ENCODE results near the gene PXMP2.
A peak's percentile ranks its signal among the peaks of the same experiment; 100 is the strongest.
"Not testable (repeated sequence)": the region's sequence is repeated elsewhere in the genome, so short reads cannot be mapped to it uniquely, and the experiment has no call there.

PXMP2 gene

DNA sequence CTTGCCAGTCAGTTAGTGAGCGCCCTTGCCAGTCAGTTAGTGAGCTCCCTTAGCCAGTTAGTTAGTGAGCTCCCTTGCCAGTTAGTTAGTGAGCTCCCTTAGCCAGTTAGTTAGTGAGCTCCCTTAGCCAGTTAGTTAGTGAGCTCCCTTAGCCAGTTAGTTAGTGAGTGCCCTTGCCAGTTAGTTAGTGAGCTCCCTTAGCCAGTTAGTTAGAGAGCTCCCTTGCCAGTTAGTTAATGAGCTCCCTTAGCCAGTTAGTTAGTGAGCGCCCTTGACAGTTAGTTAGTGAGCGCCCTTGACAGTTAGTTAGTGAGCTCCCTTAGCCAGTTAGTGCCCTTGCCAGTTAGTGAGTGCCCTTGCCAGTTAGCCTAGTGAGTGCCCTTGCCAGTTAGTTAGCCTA is 7.5 kb downstream of the PXMP2 start:
- DNase-seq (ENCODE audit: low spot score): not testable (repeated sequence)

DNA sequence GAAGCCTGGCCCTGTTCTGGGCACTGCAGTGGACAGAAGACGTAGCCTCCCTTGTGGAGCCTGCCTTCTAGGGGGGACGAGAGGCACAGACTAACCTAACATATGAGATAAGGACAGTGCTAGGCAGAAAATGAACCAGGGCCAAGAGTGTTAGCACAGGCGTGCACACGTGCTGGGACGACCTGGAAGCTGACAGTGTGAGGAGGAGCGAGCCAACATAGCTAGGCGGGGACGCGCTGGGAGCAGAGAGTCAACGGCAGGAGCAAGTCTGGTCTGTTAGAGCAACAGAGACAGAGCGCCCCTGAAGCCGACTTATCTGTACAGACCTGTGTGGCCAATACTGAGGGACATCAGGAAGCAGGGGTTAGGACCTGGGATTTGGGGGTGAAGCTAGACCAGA is 8.0 kb downstream of the PXMP2 start:
- no peak for DNase-seq (ENCODE audit: low spot score)

DNA sequence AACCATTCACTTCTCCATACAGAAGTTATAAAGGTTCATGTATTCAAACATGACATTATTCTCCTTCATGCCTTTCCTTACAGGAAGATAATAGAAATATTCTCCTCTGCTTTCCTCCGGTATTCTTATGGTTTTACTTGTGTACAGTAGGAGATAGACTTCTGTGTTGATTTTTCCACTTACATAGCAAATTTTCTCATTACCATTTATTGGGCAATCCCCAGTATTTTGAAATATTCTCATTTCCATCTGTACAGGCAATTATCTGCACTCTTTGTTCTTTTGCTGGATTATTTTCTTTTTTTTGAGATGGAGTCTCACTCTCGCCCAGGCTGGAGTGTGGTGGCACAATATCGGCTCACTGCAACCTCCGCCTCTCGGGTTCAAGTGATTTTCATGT is 11.0 kb downstream of the PXMP2 start:
- no peak for DNase-seq (ENCODE audit: low spot score)

DNA sequence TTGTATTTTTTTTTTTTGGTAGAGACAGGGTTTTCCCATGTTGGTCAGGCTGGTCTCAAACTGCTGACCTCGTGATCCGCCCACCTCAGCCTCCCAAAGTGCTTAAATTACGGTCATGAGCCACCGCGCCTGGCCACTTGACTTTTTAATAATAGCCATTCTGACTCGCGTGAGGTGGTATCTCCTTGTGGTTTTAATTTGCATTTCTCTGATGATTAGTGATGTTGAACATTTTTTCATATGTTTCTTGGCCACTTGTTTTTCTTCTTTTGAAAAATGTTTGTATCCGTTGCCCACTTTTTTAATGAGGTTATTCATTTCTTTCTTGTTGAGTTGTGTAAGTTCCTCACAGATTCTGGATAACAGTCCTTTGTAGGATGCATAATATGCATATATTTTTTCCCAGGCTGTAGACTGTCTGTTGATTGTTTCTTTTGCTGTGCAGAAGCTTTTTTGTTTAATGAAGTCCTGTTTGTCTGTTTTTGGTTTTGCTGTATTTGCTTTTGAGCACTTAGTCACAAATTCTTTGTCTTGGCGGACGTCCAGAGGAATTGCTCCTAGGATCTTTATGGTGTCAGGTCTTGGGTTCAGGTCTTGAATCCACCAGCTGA is 12.9 kb downstream of the PXMP2 start:
- DNase-seq (ENCODE audit: low spot score): no peak

DNA sequence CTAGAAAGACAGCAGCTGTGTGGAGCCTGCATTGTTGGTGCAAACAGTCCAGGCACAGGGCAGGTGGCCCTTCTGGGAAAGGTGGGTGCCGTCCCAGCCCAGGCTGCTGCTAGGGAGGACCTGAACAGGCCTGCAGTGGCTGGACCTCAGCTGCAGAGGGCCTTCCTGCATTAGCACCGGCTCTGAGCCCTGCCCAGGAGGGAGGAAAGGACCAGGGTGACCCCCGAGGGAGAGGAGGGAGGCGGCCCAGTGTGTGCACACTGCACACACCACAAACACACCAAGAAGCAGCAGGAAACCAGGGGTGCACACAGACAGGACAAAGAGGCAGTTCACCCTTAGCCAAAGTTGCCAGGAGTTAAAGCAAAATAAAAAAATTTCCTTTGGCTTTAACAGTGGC is 15.3 kb downstream of the PXMP2 start:
- no peak for DNase-seq (ENCODE audit: low spot score)

DNA sequence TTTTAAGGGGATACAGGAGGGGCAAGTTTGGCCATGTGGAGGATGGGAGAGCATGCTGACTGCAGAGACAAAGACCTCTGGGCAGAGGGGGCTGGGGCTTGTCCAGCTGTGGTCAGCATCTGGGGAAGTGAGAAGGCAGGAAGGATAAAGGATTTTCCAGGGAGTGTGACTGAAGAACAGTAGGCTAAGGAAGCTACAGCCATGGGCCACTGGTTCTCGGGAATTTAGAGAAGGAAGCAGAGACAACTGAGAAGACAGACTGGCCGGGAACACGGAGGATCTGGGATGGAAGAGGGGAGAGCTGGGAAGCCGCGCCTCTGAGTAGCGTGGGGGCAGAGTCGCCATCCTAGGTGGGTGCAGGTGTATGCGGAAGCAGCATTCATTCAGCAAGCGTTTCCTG is 16.3 kb downstream of the PXMP2 start:
- no peak for DNase-seq (ENCODE audit: low spot score)

DNA sequence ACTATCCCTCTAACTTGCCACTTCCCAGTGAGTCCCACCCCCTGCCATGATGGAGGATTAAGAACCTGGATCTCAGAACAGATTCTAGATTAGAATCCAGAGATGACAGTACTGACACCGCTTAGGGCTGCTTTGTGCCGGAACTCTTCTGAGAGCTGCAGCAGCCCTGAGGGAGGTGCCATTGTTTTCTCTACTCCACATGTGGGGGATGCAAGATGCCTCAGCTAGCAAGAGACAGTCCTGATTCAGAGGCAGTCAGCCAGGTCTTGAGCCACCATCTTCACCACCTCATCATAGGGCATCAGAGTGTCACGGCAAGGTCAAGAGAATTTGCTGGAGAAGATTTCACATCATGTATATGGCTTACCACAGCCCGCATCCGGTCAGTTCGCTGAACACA is 19.9 kb downstream of the PXMP2 start:
- DNase-seq (ENCODE audit: low spot score): no peak

DNA sequence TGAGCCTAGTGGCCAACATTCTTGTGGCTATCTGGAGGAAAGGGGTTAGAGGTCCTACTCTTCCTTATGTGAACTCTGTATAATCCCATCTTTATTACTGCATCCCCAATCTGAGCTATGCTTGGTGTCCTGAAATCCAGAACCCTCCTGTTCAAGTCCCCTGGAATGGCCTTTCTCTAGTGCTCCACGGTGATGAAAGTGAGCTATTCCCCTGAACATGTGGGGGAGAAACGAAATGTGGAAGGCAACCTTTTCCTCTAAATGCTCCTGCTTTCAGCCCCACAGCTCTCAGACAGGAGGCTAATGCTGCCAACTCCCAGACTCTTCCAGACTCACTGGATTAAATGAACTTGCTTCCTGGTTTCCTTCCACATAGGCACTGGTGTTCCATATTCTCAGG is 20.8 kb downstream of the PXMP2 start:
- DNase-seq (ENCODE audit: low spot score): no peak

DNA sequence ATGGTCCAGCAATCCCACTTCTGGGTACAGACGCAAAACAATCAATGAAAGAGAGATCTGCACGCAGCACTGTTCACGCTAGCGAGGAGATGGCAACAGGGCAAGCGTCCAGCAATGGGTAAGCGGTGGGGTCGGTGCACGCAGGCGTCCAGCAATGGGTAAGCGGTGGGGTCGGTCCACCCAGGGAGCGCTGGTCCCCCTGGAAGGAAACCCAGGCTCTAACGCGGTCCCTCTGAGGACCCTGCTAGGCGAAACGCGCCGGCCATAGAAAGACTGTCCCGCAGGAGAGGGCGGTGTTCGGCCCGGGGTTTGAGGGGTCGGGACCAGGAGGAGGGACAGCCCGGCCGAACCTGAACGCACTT is 22.6 kb downstream of the PXMP2 start:
- DNase-seq (ENCODE audit: low spot score): peak; percentile 20

DNA sequence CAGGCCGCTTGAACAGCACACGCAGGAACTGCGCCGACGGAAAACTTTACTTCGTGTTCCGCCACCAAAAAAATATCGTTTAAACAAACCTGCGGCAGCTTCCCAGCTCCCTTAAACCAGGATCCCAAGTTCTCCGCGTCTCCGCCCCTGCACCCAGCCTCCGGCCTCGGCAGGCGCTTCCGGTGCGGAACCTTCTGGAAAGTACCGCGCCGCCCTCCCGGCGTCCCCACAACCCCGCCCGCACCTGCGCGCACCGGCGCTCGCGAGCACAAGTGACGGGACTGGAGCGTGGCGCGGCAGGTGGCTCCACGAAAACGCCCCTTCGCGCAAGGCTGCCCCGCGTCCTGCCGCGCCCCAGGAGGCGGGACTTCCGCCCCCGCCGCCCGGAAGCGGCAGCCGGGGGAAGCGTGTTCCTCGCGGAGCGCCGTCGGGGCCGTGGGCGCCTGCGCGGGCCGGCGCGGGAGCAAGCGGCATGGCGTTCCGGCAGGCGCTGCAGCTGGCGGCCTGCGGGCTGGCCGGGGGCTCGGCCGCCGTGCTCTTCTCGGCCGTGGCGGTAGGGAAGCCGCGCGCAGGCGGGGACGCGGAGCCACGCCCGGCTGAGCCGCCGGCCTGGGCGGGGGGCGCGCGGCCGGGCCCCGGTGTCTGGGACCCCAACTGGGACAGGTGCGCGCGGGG is 23.2 kb downstream of the PXMP2 start, which contains the start of gene PGAM5:
PGAM5 (plus strand) TSS at position 438 of the 675 bp plus-strand sequence; CDS start at position 473, 35 bp downstream.
- DNase-seq (ENCODE audit: low spot score): peak; percentile 81

DNA sequence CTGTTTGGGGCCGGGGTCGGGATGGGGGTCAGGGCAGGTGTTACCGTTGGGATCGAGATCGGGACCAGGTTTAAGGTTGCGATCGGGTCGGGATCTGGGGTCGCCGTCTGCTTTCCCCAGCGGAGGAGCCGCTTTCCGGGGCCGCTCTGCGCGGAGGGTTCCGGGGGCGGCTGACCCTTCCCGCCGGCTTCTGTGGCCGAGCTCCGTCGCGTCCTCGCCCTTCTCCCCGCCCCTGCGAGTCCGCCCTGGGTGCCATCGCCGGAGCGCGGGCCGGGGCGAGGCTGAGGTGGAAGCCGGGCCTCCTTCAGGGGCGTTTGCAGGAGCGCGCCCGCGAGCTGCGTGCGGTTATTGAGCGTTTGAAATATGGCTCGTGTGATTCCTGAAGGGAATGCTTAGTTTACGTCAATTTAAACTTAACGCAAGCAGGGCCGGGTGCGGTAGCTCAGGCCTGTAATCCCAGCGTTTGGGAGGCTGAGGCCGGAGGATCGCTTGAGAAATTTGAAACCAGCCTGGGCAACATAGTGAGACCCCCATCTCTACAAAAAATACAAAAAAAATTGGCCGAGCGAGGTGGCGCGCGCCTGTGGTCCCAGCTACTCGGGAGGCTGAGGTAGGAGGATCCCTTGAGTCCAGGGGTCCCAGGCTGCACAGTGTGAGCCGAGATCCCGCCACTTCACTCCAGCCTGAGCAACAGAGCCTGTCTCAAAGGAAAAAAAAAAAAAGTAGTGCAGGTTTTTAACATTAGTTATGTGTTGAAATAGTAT is 23.9 kb downstream of the PXMP2 start:
- no peak for DNase-seq (ENCODE audit: low spot score)

DNA sequence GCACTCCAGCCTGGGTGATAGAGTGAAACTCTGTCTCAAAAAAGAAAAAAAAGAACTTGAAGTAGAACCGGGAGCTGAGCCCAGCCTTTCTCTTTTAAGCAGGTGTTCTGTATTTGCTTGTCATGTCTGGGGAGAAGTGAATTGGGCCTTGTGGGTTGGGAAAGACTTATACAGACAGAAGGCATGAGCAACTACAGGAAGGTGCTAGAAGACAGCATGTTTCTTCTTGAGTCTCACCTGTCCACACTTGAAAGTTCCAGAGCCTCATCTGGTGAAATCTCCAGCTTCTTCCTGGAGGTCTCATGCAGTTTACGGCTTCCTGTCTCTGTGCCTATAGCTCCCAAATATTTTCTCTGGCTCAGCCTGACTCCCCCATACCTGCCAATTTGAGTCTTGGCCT is 25.7 kb downstream of the PXMP2 start:
- no peak for DNase-seq (ENCODE audit: low spot score)

DNA sequence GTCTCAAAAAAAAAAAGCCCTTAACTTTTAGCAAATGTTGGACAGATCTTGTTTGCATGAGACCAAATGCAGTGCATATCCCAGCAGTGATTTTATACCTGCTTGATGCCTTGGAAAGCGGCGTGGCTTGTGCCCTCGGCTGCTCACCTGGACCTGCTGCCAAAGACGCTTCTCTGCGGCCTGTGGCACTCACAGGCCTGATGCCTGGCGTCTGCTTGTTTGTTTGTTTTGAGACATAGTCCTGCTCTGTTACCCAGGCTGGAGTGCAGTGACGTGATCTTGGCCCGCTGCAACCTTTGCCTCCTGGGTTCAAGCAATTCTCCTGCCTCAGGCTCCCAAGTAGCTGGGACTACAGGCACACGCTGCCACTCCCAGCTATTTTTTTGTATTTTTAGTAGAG is 28.5 kb downstream of the PXMP2 start:
- no peak for DNase-seq (ENCODE audit: low spot score)

DNA sequence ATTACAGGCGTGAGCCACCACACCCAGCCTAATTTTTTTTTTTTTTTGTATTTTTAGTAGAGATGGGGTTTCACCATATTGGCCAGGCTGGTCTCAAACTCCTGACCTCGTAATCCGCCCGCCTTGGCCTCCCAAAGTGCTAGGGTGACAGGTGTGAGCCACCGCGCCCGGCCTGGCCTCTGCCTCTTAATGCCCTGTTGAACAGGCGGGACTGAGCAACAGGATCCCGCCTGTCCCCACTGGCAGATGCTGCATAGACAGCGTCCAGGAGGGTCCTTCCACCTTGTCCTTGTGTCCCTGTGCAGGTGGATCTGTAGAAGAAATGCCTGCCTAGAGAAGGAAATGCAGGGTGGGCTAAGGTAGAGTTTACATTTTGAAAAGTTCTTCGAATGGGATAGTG is 29.0 kb downstream of the PXMP2 start:
- no peak for DNase-seq (ENCODE audit: low spot score)

DNA sequence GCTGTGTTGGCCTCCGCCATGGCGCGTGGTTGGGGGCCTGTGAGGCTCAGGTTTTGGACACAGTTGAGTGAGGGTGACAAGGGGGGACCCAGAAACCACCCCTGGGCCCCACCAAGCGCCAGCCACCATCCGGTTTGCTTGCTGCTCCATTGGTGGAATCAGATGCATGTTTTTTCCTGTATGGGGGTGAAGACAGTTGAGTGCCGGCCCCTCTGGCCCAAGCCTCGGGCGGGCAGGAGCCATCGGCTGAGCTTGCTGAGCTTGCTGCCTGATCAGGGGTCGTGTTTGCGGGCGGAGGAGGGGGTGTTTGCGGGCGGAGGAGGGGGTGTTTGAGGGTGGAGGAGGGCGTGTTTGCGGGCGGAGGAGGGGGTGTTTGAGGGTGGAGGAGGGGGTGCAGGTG is 29.6 kb downstream of the PXMP2 start:
- no peak for DNase-seq (ENCODE audit: low spot score)

DNA sequence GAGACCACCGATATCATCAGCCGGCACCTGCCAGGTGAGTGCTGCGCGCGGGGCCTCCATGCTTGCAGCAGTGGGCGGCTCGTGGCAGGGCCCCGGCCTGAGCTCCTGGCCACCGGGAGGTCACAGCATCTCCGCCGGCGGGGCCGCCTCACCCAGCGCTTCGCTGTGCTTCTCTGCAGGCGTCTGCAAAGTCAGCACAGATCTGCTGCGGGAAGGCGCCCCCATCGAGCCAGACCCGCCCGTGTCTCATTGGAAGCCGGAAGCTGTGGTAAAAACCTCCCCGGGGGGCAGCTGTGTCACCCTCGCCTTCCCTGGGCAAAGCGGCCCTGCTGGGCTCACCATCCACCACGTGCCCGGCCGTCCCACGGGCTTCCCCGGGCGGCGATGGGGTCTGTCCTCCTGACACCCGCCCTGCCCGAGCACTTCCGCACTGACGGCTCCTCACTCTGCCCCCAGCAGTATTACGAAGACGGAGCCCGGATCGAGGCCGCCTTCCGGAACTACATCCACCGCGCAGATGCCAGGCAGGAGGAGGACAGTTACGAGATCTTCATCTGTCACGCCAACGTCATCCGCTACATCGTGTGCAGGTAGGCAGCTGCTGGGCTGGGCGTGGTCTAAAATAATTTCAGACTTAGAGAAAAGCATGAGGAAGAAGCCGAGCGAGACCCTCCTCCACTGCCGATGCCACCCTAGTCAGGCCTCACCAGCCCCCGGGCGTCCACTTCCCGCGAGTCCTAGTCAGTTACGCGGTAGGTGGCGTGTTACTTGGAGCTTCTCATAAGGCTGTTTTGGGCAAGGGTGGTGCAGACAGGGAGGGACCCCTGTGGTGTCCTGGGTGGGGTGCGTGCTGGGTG is 30.4 kb downstream of the PXMP2 start:
- no peak for DNase-seq (ENCODE audit: low spot score)

DNA sequence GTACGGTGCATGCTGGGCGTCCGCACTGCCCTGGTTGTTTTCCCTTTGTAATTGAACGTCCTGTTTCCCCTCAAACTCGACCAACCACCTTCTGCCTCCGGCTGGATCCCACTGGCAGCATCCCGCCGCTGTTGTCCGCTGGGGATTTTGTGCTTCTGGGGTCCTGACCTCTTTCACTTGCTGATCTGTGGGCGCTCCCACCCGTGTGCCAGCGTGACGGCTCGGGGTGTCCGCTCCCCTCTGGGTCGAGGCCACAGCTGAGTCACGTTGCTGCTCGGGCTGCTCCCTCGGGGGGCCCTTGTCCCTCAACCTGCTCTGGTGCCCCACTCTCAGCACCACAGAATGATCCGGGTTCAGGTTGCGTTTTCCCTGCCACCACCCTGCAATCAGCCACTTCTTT is 31.3 kb downstream of the PXMP2 start:
- DNase-seq (ENCODE audit: low spot score): no peak

DNA sequence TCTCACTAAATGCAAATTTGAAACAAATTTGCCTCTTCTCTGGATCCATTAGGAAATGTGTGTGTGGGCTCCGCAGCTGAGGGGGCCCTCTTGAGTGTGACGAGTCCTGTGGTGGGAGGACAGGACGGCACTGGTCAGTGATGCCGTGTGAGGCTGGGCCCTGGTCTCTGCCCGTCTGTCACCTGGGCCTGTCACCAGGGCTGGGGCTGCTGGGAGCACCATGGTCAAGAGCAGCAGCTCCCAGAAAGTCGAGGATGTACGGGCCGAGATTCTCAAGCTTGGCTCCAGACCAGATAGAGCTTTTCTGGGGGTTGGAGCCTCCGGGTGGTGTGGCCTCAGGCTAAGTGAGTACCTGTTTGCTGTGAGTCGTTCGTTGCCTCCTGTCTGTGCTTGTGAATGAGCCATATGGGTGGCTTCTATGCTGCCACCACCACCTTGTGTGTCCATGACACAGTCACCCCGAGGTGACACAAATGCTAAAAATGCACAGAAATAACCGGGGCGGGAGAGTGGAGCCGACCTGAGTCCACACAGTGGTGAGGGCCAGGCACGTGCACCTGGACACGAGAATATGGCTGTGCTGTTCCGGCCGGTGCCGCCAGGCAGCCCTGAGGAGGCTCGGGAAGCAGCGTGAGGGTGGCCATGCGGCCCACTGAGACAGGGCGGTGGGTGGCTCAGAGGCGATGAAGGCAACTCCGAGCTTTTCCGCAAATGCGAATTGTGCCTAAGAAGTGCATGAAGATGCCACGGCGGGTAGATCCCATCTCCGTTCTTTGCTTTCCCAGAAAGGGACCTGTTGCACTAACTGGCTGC is 32.0 kb downstream of the PXMP2 start:
- no peak for DNase-seq (ENCODE audit: low spot score)

DNA sequence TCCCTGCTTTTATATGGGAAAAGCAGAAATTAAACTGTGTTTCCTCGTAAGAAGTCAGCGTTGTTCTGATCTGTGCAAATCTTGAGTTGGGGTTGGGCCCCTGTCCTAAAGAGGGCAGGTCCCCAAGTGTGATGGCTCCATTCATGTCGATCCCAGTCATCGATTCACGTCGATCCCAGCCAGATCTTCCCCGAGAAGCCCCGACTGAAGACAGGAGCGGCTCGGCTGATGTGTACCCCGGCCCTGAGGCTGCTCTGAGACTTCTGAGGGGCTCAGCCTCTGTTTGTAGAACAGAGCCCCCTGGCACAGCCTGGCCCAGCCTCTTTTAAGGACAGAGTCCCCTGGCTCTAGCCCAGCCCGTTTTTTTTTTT is 32.6 kb downstream of the PXMP2 start:
- no peak for DNase-seq (ENCODE audit: low spot score)

DNA sequence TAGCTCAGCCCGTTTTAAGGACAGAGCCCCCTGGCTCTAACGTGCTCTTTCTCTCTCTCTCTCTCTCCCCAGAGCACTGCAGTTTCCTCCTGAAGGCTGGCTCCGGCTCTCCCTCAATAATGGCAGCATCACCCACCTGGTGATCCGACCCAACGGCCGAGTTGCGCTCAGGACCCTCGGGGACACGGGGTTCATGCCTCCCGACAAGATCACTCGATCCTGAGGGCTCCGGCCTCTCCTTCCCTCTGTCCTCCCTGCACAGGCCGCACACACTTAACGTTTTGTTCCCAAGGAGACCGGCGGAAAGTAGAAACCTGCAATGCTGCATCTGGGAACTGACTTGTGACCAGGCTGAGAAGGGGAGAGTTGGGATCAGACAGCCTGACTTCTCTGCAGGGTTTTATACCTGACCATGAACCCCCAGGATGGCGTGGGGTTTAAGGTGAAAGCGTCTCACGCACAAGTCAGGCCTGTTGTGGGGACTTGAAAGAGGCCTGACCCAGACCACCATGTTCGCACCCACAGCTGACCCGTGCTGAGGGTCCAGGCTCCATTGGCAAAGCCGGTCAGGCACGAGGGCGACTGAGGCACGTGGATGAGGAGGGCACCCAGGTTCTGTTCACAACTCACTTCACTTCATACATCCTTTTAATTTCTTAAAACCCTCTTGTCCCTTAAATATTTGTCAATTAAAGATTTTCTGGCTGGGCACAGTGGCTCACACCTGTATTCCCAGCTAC is 33.4 kb downstream of the PXMP2 start:
- DNase-seq (ENCODE audit: low spot score): no peak

Data from cerebellar cortex (tissue), 1 donor.